Measurements from ENCODE around the gene LHX6. TPM values are rescaled to one million over a fixed set of nuclear protein-coding genes. Genes with fewer than 3 reads are reported as not detected.
A peak's percentile ranks its signal among the peaks of the same experiment; 100 is the strongest.

LHX6 gene
- total RNA-seq, 1 experiment from 2014 or later, result 1.5 TPM

DNA sequence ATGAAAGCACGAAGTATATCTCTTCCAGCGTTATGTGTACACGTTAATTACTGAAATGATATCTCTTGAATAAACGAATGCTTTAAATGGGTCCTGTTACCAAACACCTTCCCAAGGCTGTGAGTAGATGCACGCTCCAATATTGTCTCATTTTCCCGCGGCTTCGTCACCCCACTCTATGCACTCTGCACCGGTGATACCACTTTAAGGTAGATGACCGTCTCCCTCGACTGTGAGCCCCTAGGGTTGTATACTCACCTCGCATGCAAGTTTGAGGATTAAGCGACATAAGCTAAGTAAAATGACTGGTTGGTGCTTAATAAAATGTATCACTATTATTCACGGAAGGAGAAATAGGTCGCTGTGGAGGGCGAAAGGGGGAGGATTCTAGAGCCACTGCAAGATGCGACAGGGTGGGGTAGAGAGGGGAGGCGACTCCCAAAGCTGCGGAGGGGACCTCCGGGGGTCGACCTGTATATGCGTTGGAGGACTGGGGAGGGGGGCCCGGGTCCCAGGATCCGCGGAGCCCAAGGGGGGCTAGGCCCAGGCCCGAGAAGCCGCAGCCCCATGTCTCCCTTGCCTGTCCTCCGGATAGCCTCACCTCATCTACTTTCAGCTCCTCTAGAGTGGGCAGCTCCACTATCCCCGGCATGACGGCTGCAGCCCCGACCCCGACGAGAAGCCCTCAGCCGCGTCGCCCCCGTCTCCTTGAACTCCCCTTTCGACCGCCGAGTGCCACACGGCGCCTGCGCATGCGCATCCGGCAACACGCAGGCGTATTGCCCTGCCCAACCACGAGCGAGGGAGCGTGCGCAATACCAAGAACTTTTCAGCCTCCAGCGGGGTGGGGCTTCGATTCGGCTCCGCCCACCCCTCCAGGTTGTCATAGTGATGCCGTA, 69.5 kb downstream of the LHX6 start, which contains the start of the genes MORN5 and NDUFA8:
Gene MORN5, plus strand, starts transcription at position 883 of the 899 bp plus-strand sequence. CDS start 65 bp downstream, outside the sequence.
Gene NDUFA8, minus strand, starts transcription at position 754 of the 899 bp plus-strand sequence. Its CDS starts 102 bp downstream, at position 652.
- Mint-ChIP-seq H3K27me3 (ENCODE audit: low read depth) (peaks cover 31% of the 10 kb centered on the region), H3K4me1 (peaks cover 19% of the 10 kb centered on the region), H3K27ac (peak within 1 kb of the TSS; percentile 93), H3K36me3 (peaks cover 10% of the 10 kb centered on the region), H3K9me3 (peaks cover 18% of the 10 kb centered on the region), H3K4me3 (peak within 1 kb of the TSS; percentile 96)
- ChIA-PET CTCF (interaction anchor here (1.1 to 2.9 kb wide), 7 partner anchors 15 to 191 kb away, joined by 3 to 24 read pairs (median 12); no protein-coding TSS in a partner anchor), POLR2A (no interaction called here)
- ATAC-seq, result peak; percentile 96
- TF ChIP-seq, protein P1, sequence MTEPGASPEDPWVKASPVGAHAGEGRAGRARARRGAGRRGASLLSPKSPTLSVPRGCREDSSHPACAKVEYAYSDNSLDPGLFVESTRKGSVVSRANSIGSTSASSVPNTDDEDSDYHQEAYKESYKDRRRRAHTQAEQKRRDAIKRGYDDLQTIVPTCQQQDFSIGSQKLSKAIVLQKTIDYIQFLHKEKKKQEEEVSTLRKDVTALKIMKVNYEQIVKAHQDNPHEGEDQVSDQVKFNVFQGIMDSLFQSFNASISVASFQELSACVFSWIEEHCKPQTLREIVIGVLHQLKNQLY (CRISPR knock-in tag; IDR thresholded peaks at IDR 0.05), result no peak
- TF ChIP-seq GABPB1 (CRISPR knock-in tag; IDR thresholded peaks at IDR 0.05) (0 out of 2 replicates have a peak, but pooled peaks have one; percentile 15), MYBL2 (CRISPR knock-in tag; IDR thresholded peaks at IDR 0.05) (no peak), ATF1 (CRISPR knock-in tag; IDR thresholded peaks at IDR 0.05) (no peak), FOXP1 (CRISPR knock-in tag; IDR thresholded peaks at IDR 0.05; ENCODE audit: borderline replicate concordance) (no peak), TCF7 (CRISPR knock-in tag; IDR thresholded peaks at IDR 0.05; ENCODE audit: low read depth) (no peak), FOXK1 (CRISPR knock-in tag; IDR thresholded peaks at IDR 0.05) (peak; percentile 67; the same call in 1 of the 2 replicates), ZBTB21 (CRISPR knock-in tag; IDR thresholded peaks at IDR 0.05; ENCODE audit: borderline replicate concordance) (peak; percentile 70; the same call in 1 of the 2 replicates), ETV6 (CRISPR knock-in tag; IDR thresholded peaks at IDR 0.05) (no peak), HMGA2 (CRISPR knock-in tag; IDR thresholded peaks at IDR 0.05) (no peak), ESRRA (CRISPR knock-in tag; IDR thresholded peaks at IDR 0.05; ENCODE audit: borderline replicate concordance) (no peak), JAZF1 (CRISPR knock-in tag; IDR thresholded peaks at IDR 0.05) (no peak), GRHL2 (CRISPR knock-in tag; IDR thresholded peaks at IDR 0.05; ENCODE audit: insufficient replicate concordance, severe bottlenecking) (no peak)
- TF ChIP-seq, protein P2, sequence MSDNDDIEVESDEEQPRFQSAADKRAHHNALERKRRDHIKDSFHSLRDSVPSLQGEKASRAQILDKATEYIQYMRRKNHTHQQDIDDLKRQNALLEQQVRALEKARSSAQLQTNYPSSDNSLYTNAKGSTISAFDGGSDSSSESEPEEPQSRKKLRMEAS (CRISPR knock-in tag; IDR thresholded peaks at IDR 0.05), result 0 out of 2 replicates have a peak, but pooled peaks have one; percentile 15
- TF ChIP-seq, protein P3, sequence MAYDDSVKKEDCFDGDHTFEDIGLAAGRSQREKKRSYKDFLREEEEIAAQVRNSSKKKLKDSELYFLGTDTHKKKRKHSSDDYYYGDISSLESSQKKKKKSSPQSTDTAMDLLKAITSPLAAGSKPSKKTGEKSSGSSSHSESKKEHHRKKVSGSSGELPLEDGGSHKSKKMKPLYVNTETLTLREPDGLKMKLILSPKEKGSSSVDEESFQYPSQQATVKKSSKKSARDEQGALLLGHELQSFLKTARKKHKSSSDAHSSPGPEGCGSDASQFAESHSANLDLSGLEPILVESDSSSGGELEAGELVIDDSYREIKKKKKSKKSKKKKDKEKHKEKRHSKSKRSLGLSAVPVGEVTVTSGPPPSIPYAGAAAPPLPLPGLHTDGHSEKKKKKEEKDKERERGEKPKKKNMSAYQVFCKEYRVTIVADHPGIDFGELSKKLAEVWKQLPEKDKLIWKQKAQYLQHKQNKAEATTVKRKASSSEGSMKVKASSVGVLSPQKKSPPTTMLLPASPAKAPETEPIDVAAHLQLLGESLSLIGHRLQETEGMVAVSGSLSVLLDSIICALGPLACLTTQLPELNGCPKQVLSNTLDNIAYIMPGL (CRISPR knock-in tag; IDR thresholded peaks at IDR 0.05), result 0 out of 2 replicates have a peak, but pooled peaks have one; percentile 33
- TF ChIP-seq, protein P4, sequence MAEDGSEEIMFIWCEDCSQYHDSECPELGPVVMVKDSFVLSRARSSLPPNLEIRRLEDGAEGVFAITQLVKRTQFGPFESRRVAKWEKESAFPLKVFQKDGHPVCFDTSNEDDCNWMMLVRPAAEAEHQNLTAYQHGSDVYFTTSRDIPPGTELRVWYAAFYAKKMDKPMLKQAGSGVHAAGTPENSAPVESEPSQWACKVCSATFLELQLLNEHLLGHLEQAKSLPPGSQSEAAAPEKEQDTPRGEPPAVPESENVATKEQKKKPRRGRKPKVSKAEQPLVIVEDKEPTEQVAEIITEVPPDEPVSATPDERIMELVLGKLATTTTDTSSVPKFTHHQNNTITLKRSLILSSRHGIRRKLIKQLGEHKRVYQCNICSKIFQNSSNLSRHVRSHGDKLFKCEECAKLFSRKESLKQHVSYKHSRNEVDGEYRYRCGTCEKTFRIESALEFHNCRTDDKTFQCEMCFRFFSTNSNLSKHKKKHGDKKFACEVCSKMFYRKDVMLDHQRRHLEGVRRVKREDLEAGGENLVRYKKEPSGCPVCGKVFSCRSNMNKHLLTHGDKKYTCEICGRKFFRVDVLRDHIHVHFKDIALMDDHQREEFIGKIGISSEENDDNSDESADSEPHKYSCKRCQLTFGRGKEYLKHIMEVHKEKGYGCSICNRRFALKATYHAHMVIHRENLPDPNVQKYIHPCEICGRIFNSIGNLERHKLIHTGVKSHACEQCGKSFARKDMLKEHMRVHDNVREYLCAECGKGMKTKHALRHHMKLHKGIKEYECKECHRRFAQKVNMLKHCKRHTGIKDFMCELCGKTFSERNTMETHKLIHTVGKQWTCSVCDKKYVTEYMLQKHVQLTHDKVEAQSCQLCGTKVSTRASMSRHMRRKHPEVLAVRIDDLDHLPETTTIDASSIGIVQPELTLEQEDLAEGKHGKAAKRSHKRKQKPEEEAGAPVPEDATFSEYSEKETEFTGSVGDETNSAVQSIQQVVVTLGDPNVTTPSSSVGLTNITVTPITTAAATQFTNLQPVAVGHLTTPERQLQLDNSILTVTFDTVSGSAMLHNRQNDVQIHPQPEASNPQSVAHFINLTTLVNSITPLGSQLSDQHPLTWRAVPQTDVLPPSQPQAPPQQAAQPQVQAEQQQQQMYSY (CRISPR knock-in tag; IDR thresholded peaks at IDR 0.05), result no peak
- DNase-seq (ENCODE audit: low spot score), result peak; percentile 99

DNA sequence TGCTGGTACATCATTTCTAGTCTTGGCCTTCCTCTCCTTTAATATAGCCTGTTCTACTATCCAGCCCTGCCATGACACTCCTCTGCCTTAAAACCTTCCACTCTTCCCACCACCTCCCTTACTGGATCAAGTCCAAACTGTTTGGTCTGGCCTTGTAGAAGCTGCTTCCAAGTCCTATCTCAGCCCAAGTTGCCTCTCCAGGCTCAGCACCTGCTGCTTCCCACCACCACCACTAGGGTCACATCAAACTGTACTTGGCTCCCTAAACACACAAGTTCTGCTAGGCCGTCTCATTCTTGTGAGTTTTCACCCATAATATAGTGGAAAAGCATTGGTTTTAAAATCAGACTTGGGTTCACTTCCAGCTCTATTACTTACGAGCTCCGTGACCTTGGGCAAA, 70.6 kb downstream of the LHX6 start:
- TF ChIP-seq, protein P5, sequence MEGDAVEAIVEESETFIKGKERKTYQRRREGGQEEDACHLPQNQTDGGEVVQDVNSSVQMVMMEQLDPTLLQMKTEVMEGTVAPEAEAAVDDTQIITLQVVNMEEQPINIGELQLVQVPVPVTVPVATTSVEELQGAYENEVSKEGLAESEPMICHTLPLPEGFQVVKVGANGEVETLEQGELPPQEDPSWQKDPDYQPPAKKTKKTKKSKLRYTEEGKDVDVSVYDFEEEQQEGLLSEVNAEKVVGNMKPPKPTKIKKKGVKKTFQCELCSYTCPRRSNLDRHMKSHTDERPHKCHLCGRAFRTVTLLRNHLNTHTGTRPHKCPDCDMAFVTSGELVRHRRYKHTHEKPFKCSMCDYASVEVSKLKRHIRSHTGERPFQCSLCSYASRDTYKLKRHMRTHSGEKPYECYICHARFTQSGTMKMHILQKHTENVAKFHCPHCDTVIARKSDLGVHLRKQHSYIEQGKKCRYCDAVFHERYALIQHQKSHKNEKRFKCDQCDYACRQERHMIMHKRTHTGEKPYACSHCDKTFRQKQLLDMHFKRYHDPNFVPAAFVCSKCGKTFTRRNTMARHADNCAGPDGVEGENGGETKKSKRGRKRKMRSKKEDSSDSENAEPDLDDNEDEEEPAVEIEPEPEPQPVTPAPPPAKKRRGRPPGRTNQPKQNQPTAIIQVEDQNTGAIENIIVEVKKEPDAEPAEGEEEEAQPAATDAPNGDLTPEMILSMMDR (IDR thresholded peaks at IDR 0.05), result 0 out of 2 replicates have a peak, but pooled peaks have one; percentile 35
- TF ChIP-seq ZNF396 (CRISPR knock-in tag; IDR thresholded peaks at IDR 0.05; ENCODE audit: borderline replicate concordance), result no peak
- CTCF ChIA-PET, result interaction anchor here (0.6 to 2.9 kb wide), 14 partner anchors 14 to 670 kb away, joined by 3 to 24 read pairs (median 4); partner anchors contain the start of gene PDCL
- Mint-ChIP-seq H3K4me1 (peaks cover 20% of the 10 kb centered on the region), H3K27me3 (ENCODE audit: low read depth) (peaks cover 21% of the 10 kb centered on the region), H3K36me3 (peaks cover 10% of the 10 kb centered on the region), H3K4me3 (peak overlapping the region; percentile 2), H3K27ac (no peak overlapping the region), H3K9me3 (peaks cover 14% of the 10 kb centered on the region)
- DNase-seq (ENCODE audit: low spot score), result peak; percentile 53
- peak; percentile 57 for ATAC-seq
- POLR2A ChIA-PET, result no interaction called here

Data from WTC11 (cell line).